ENCODE results near the gene CPNE7. TPM values are rescaled to one million over a fixed set of nuclear protein-coding genes. Genes with fewer than 3 reads are reported as not detected.
A peak's percentile ranks its signal among the peaks of the same experiment; 100 is the strongest.

Gene CPNE7
- total RNA-seq, 1 donor from 2014 or later = 1.2 TPM

DNA sequence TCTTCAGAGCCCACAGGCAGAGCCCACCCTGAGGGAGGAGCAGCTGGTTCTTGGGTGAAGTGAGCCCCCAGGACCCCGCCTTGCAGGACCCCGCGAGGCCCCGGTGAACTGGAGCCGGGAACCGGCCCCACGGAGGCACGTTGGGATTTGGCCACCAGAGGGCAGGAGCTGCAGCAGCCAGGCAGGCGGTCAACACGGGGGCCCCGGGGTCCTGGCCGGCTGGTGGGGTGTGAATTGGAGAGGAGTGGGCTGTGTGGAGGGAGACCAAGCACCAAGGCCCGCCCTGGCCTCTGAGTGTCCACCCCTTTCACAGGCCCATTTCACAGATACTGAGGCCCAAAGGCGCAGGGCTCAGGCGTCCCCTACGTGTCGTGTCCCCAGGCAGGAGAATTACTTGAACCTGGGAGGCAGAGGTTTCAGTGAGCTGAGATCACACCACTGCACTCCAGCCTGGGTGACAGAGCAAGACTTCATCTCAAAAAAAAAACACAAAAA, 40.1 kb downstream of the CPNE7 start:
- TF ChIP-seq, protein P1, sequence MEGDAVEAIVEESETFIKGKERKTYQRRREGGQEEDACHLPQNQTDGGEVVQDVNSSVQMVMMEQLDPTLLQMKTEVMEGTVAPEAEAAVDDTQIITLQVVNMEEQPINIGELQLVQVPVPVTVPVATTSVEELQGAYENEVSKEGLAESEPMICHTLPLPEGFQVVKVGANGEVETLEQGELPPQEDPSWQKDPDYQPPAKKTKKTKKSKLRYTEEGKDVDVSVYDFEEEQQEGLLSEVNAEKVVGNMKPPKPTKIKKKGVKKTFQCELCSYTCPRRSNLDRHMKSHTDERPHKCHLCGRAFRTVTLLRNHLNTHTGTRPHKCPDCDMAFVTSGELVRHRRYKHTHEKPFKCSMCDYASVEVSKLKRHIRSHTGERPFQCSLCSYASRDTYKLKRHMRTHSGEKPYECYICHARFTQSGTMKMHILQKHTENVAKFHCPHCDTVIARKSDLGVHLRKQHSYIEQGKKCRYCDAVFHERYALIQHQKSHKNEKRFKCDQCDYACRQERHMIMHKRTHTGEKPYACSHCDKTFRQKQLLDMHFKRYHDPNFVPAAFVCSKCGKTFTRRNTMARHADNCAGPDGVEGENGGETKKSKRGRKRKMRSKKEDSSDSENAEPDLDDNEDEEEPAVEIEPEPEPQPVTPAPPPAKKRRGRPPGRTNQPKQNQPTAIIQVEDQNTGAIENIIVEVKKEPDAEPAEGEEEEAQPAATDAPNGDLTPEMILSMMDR (IDR thresholded peaks at IDR 0.05; ENCODE audit: unreplicated experiment) = peak; percentile 72
- peak in 1 of 2 experiments; percentile 60 for DNase-seq (ENCODE audit: low spot score in 2 of 2, unreplicated experiment in 2 of 2)
- Mint-ChIP-seq H3K27ac (no peak overlapping the region), H3K27me3 (ENCODE audit: low read depth) (peaks cover 8% of the 10 kb centered on the region), H3K36me3 (no peaks in the 10 kb centered on the region), H3K9me3 (no peaks in the 10 kb centered on the region), H3K4me3 (no peak overlapping the region), H3K4me1 (peaks cover 9% of the 10 kb centered on the region)

DNA sequence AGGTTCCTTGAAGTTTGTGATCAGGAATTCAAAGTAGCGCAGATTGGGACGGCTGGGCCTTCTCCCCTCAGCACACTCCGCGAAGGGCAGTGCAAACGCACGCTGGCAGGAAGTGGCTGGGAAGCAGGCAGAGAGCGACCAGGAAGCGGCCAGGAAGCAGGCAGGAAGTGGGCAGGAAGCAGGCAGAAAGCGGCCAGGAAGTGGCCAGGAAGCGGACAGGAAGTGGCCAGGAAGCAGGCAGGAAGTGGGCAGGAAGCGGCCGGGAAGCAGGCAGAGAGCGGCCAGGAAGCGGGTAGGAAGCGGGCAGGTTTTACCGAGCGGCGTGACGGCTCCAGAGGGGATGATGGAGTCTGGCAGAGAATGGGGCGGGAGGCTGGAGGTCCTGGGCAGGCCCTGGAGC, 41.1 kb downstream of the CPNE7 start:
- H3K4me3 Mint-ChIP-seq = no peak overlapping the region
- H3K4me1 Mint-ChIP-seq = peaks cover 8% of the 10 kb centered on the region
- TF ChIP-seq, protein P1 (IDR thresholded peaks at IDR 0.05; ENCODE audit: unreplicated experiment) = no peak
- no peaks in the 10 kb centered on the region for H3K36me3 Mint-ChIP-seq
- no peaks in the 10 kb centered on the region for H3K9me3 Mint-ChIP-seq
- H3K27ac Mint-ChIP-seq = no peak overlapping the region
- H3K27me3 Mint-ChIP-seq (ENCODE audit: low read depth) = peaks cover 13% of the 10 kb centered on the region
- no peak for DNase-seq (ENCODE audit: low spot score in 2 of 2, unreplicated experiment in 2 of 2)

DNA sequence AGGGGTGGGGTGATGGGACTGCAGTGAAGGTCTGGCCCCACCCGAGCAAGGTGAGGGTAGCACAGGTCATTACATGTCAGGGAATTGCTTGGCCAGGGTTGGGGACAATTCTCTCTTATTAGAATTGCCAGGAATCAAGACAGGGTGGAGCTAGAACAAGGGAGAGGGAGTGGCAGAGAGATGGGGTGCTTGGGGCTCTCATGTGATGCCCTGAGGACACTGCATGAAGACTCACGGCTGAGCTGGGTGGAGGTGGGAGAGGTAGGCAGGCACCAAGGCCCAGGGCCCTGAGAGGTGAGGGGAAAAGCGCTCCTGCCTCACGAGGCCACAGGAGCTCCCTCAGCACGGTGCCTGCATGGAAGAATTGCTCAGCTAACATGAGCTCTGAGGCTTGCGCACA, 41.5 kb downstream of the CPNE7 start:
- Mint-ChIP-seq H3K9me3 (no peaks in the 10 kb centered on the region), H3K4me1 (peaks cover 8% of the 10 kb centered on the region), H3K27ac (no peak overlapping the region), H3K27me3 (ENCODE audit: low read depth) (peaks cover 17% of the 10 kb centered on the region), H3K36me3 (no peaks in the 10 kb centered on the region), H3K4me3 (no peak overlapping the region)
- TF ChIP-seq, protein P1 (IDR thresholded peaks at IDR 0.05; ENCODE audit: unreplicated experiment) = no peak
- no peak for DNase-seq (ENCODE audit: low spot score in 2 of 2, unreplicated experiment in 2 of 2)

GRCh38 chr16:89618109-89618998, 42.8 kb downstream of the CPNE7 start:
- Mint-ChIP-seq H3K27me3 (ENCODE audit: low read depth) (peaks cover 27% of the 10 kb centered on the region), H3K9me3 (no peaks in the 10 kb centered on the region), H3K27ac (no peak overlapping the region), H3K4me3 (no peak overlapping the region), H3K36me3 (no peaks in the 10 kb centered on the region), H3K4me1 (peaks cover 2% of the 10 kb centered on the region)
- TF ChIP-seq, protein P1 (IDR thresholded peaks at IDR 0.05; ENCODE audit: unreplicated experiment) = no peak
- DNase-seq (ENCODE audit: low spot score in 2 of 2, unreplicated experiment in 2 of 2) = no peak

DNA sequence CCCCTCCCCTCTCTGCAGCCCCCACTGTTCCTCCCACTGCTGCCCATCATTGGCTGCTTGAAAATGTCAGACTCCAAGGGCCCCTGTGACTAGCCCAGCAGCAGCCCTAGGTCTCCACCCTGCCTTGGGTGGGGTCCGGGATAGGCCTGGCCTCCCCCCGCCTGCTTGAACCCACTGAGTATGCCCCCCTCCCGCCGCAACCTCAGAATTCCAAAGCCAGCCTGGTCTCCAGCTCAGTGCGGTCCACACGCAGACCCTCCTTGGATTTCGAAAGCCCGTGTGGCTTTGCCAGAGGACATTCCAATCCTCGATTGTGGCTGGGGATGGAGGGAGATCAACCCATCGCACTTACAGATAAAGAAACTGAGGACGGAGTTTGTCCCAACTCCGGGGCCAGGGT, 44.3 kb downstream of the CPNE7 start:
- peaks cover 2% of the 10 kb centered on the region for H3K4me1 Mint-ChIP-seq
- peaks cover 36% of the 10 kb centered on the region for H3K27me3 Mint-ChIP-seq (ENCODE audit: low read depth)
- TF ChIP-seq, protein P1 (IDR thresholded peaks at IDR 0.05; ENCODE audit: unreplicated experiment) = no peak
- no peak overlapping the region for H3K27ac Mint-ChIP-seq
- H3K36me3 Mint-ChIP-seq = no peaks in the 10 kb centered on the region
- H3K4me3 Mint-ChIP-seq = no peak overlapping the region
- no peak for DNase-seq (ENCODE audit: low spot score in 2 of 2, unreplicated experiment in 2 of 2)
- no peaks in the 10 kb centered on the region for H3K9me3 Mint-ChIP-seq

Data from mesothelial cell of epicardium (in vitro differentiated cells).